Activated T-helper 1 cell treated with anti-CD3 and anti-CD28 coated beads, Interleukin-12 subunit alpha, Interleukin-12 subunit beta, Interleukin-2, Interleukin-4 antibody, amounts not matched to agents 30 ng/mL and 10 ng/mL and 1 ng/mL, durations not matched to agents 14 hours and 24 hours and 36 hours (primary cell): ENCODE results near the gene HAUS3. TPM values are rescaled to one million over a fixed set of nuclear protein-coding genes. Genes with fewer than 3 reads are reported as not detected.

Experiments
- DNase-seq: peaks from one replicate; pipeline ENCODE4 v3.0.0; 2021; ENCODE audit warnings: low spot score
- H3K27ac Mint-ChIP-seq: one replicate; pipeline ENCODE4 v1.8.0; 2021; ENCODE audit warnings: mild to moderate bottlenecking, mixed read lengths
- H3K27me3 Mint-ChIP-seq: one replicate; pipeline ENCODE4 v1.8.0; 2022; ENCODE audit warnings: mild to moderate bottlenecking, moderate library complexity, mixed read lengths; ENCODE audit not compliant: insufficient read depth
- H3K36me3 Mint-ChIP-seq: one replicate; pipeline ENCODE4 v1.8.0; 2021; ENCODE audit warnings: low read depth, mixed read lengths
- H3K4me1 Mint-ChIP-seq: one replicate; pipeline ENCODE4 v1.8.0; 2021; ENCODE audit warnings: low read depth, mixed read lengths
- H3K4me3 Mint-ChIP-seq: one replicate; pipeline ENCODE4 v1.8.0; 2021; ENCODE audit warnings: mild to moderate bottlenecking, moderate library complexity, mixed read lengths
- H3K9me3 Mint-ChIP-seq: one replicate; pipeline ENCODE4 v1.8.0; 2021; ENCODE audit warnings: mixed read lengths
- intact Hi-C: fragments of 100-400 bp; cut with micrococcal nuclease; formaldehyde crosslinking; loops from one replicate; pipeline ENCODE4 v1.15.1; 2024
- total RNA-seq: library from RNA; stranded (reverse); gene quantifications from 2 replicates; pipeline ENCODE4 v1.2.3, GENCODE V29; 2022

Gene HAUS3
- total RNA-seq, 1 donor from 2014 or later = 19.2 TPM

- peak overlapping the region; percentile 33 for H3K4me3 Mint-ChIP-seq
- H3K4me1 Mint-ChIP-seq = no peaks in the 10 kb centered on the region
- H3K27me3 Mint-ChIP-seq = no peaks in the 10 kb centered on the region
- no peak overlapping the region for H3K27ac Mint-ChIP-seq
- DNase-seq = no peak
- intact Hi-C loops = loop anchor here (10.0 kb wide), 1 partner anchor 669 kb away; no protein-coding TSS in a partner anchor
- no peaks in the 10 kb centered on the region for H3K9me3 Mint-ChIP-seq
- no peaks in the 10 kb centered on the region for H3K36me3 Mint-ChIP-seq
Measured at GRCh38 chr4:2265113-2266110, 23.5 kb upstream of the HAUS3 start.

GRCh38 chr4:2264481-2265041, 22.6 kb upstream of the HAUS3 start:
- Mint-ChIP-seq H3K4me3 (no peak overlapping the region), H3K27ac (no peak overlapping the region), H3K27me3 (no peaks in the 10 kb centered on the region), H3K9me3 (no peaks in the 10 kb centered on the region), H3K36me3 (no peaks in the 10 kb centered on the region), H3K4me1 (no peaks in the 10 kb centered on the region)
- no peak for DNase-seq
- intact Hi-C loops = loop anchor here (10.0 kb wide), 1 partner anchor 670 kb away; no protein-coding TSS in a partner anchor

GRCh38 chr4:2263926-2264321, 22.0 kb upstream of the HAUS3 start:
- Mint-ChIP-seq H3K27ac (no peak overlapping the region), H3K9me3 (no peaks in the 10 kb centered on the region), H3K27me3 (no peaks in the 10 kb centered on the region), H3K4me3 (peak overlapping the region; percentile 72), H3K36me3 (no peaks in the 10 kb centered on the region), H3K4me1 (no peaks in the 10 kb centered on the region)
- intact Hi-C loops = loop anchor here (2.0 to 10.0 kb wide), 4 partner anchors 19 to 671 kb away; partner anchors contain the start of genes NSD2 and SLBP
- no peak for DNase-seq

- Mint-ChIP-seq H3K27ac (no peak overlapping the region), H3K9me3 (no peaks in the 10 kb centered on the region), H3K36me3 (no peaks in the 10 kb centered on the region), H3K27me3 (no peaks in the 10 kb centered on the region), H3K4me3 (peak overlapping the region; percentile 72), H3K4me1 (no peaks in the 10 kb centered on the region)
- intact Hi-C loops = loop anchor here (1.0 to 10.0 kb wide), 14 partner anchors 20 to 700 kb away; partner anchors contain the start of genes CFAP99, FAM193A, GRK4 and HAUS3
- DNase-seq = no peak
Measured at GRCh38 chr4:2262944-2263250, 21.0 kb upstream of the HAUS3 start.

GRCh38 chr4:2262145-2262943, 20.4 kb upstream of the HAUS3 start:
- H3K27ac Mint-ChIP-seq = peak overlapping the region; percentile 67
- H3K27me3 Mint-ChIP-seq = no peaks in the 10 kb centered on the region

GRCh38 chr4:2261853-2262144, 19.9 kb upstream of the HAUS3 start, which contains the start of gene MXD4:
MXD4 (minus strand) TSS chr4:2262109; CDS start chr4:2261980, 129 bp downstream.
- Mint-ChIP-seq H3K27me3 (no peaks in the 10 kb centered on the region), H3K4me3 (peak within 1 kb of the TSS; percentile 72), H3K9me3 (no peaks in the 10 kb centered on the region), H3K36me3 (no peaks in the 10 kb centered on the region), H3K27ac (peak within 1 kb of the TSS; percentile 67), H3K4me1 (no peaks in the 10 kb centered on the region)
- intact Hi-C loops = loop anchor here (1.0 to 10.0 kb wide), 14 partner anchors 19 to 702 kb away; partner anchors contain the start of genes CFAP99, FAM193A, GRK4 and HAUS3
- DNase-seq = no peak

More at GRCh38 chr4:2262145-2262943, 20.4 kb upstream of the HAUS3 start:
- Mint-ChIP-seq H3K9me3 (no peaks in the 10 kb centered on the region), H3K4me3 (peak overlapping the region; percentile 72), H3K36me3 (no peaks in the 10 kb centered on the region), H3K4me1 (no peaks in the 10 kb centered on the region)
- intact Hi-C loops = loop anchor here (1.0 to 10.0 kb wide), 14 partner anchors 20 to 701 kb away; partner anchors contain the start of genes CFAP99, FAM193A, GRK4 and HAUS3
- peak; percentile 98 for DNase-seq

- no peak overlapping the region for H3K27ac Mint-ChIP-seq
- intact Hi-C loops = loop anchor here (10.0 kb wide), 1 partner anchor 674 kb away; no protein-coding TSS in a partner anchor
Measured at GRCh38 chr4:2261110-2261852, 19.4 kb upstream of the HAUS3 start.

GRCh38 chr4:2260344-2261109, 18.6 kb upstream of the HAUS3 start:
- H3K27ac Mint-ChIP-seq = no peak overlapping the region
- intact Hi-C loops = loop anchor here (10.0 kb wide), 1 partner anchor 674 kb away; no protein-coding TSS in a partner anchor
- no peak for DNase-seq
- H3K9me3 Mint-ChIP-seq = no peaks in the 10 kb centered on the region
- no peaks in the 10 kb centered on the region for H3K36me3 Mint-ChIP-seq
- no peaks in the 10 kb centered on the region for H3K27me3 Mint-ChIP-seq
- H3K4me1 Mint-ChIP-seq = no peaks in the 10 kb centered on the region
- H3K4me3 Mint-ChIP-seq = peak overlapping the region; percentile 65

More at GRCh38 chr4:2261110-2261852, 19.4 kb upstream of the HAUS3 start:
- Mint-ChIP-seq H3K4me3 (peak overlapping the region; percentile 65), H3K27me3 (no peaks in the 10 kb centered on the region), H3K36me3 (no peaks in the 10 kb centered on the region), H3K4me1 (no peaks in the 10 kb centered on the region), H3K9me3 (no peaks in the 10 kb centered on the region)
- peak; percentile 71 for DNase-seq

GRCh38 chr4:2259541-2260343, 17.8 kb upstream of the HAUS3 start:
- no peaks in the 10 kb centered on the region for H3K36me3 Mint-ChIP-seq
- H3K27ac Mint-ChIP-seq = no peak overlapping the region
- H3K9me3 Mint-ChIP-seq = no peaks in the 10 kb centered on the region
- intact Hi-C loops = loop anchor here (10.0 kb wide), 1 partner anchor 675 kb away; no protein-coding TSS in a partner anchor
- H3K4me3 Mint-ChIP-seq = no peak overlapping the region
- H3K4me1 Mint-ChIP-seq = no peaks in the 10 kb centered on the region
- no peak for DNase-seq
- H3K27me3 Mint-ChIP-seq = no peaks in the 10 kb centered on the region

- Mint-ChIP-seq H3K36me3 (no peaks in the 10 kb centered on the region), H3K4me1 (no peaks in the 10 kb centered on the region), H3K27ac (no peak overlapping the region), H3K9me3 (no peaks in the 10 kb centered on the region), H3K27me3 (no peaks in the 10 kb centered on the region), H3K4me3 (no peak overlapping the region)
- intact Hi-C loops = no loop called here
- DNase-seq = no peak
Measured at GRCh38 chr4:2259036-2259540, 17.2 kb upstream of the HAUS3 start.
